H9 (cell line): ENCODE measurements around the gene SLC22A17. TPM values are rescaled to one million over a fixed set of nuclear protein-coding genes. Genes with fewer than 3 reads are reported as not detected.
A peak's percentile ranks its signal among the peaks of the same experiment; 100 is the strongest.

ENCODE experiments used
- DNase-seq: peaks from one replicate; pipeline ENCODE4 v3.0.0-alpha.2; 2017
- H2AFZ ChIP-seq: one replicate; pipeline ENCODE4 v1.6.1; 2013; ENCODE audit warnings: mild to moderate bottlenecking, low read length, control low read depth, moderate library complexity
- H2AK5ac ChIP-seq: 2 replicates; pipeline ENCODE4 v1.6.1; 2013; ENCODE audit warnings: low read length, control low read depth, mixed read lengths; ENCODE audit not compliant: insufficient read length
- H2BK120ac ChIP-seq: one replicate; pipeline ENCODE4 v1.6.1; 2013; ENCODE audit warnings: low read depth, mild to moderate bottlenecking, low read length, control low read depth, inconsistent platforms; ENCODE audit not compliant: poor library complexity, severe bottlenecking
- H2BK12ac ChIP-seq: 2 replicates; pipeline ENCODE4 v1.6.1; 2013; ENCODE audit warnings: low read length, control low read depth, mixed read lengths, low read depth; ENCODE audit not compliant: insufficient read length
- H2BK15ac ChIP-seq: 2 replicates; pipeline ENCODE4 v1.6.1; 2013; ENCODE audit warnings: low read depth, low read length, control low read depth
- H2BK20ac ChIP-seq: one replicate; pipeline ENCODE4 v1.6.1; 2013; ENCODE audit warnings: low read depth, mild to moderate bottlenecking, low read length, control low read depth, inconsistent platforms; ENCODE audit not compliant: poor library complexity, severe bottlenecking
- H2BK5ac ChIP-seq: 2 replicates; pipeline ENCODE4 v1.6.1; 2013; ENCODE audit warnings: low read length, control low read depth, mixed read lengths; ENCODE audit not compliant: insufficient read length
- H3K14ac ChIP-seq: 2 replicates; pipeline ENCODE4 v1.6.1; 2013; ENCODE audit warnings: low read length, control low read depth; ENCODE audit not compliant: insufficient read depth
- H3K18ac ChIP-seq: 2 replicates; pipeline ENCODE4 v1.6.1; 2013; ENCODE audit warnings: low read depth, mild to moderate bottlenecking, mixed read lengths, low read length, control low read depth; ENCODE audit not compliant: insufficient read length
- H3K23ac ChIP-seq: 2 replicates; pipeline ENCODE4 v1.6.1; 2013; ENCODE audit warnings: low read length, control low read depth, mixed read lengths, low read depth; ENCODE audit not compliant: insufficient read length
- H3K23me2 ChIP-seq: 2 replicates; pipeline ENCODE4 v1.6.1; 2013; ENCODE audit warnings: low read depth, mild to moderate bottlenecking, mixed read lengths, low read length, control low read depth; ENCODE audit not compliant: insufficient read length, poor library complexity, severe bottlenecking
- H3K27ac ChIP-seq: 2 replicates; pipeline ENCODE4 v1.5.1; 2013; ENCODE audit warnings: low read length, control low read depth, mixed read lengths, low read depth; ENCODE audit not compliant: insufficient read length
- H3K27me3 ChIP-seq: 2 replicates; pipeline ENCODE4 v1.6.1; 2013; ENCODE audit warnings: low read length, control low read depth, inconsistent platforms; ENCODE audit not compliant: insufficient read depth
- H3K4ac ChIP-seq: 2 replicates; pipeline ENCODE4 v1.6.1; 2013; ENCODE audit warnings: low read depth, mild to moderate bottlenecking, control low read depth, inconsistent platforms, low read length, moderate library complexity
- H3K4me1 ChIP-seq: 2 replicates; pipeline ENCODE4 v1.6.1; 2013; ENCODE audit warnings: low read length, control low read depth, inconsistent platforms; ENCODE audit not compliant: insufficient read depth
- H3K4me2 ChIP-seq: 2 replicates; pipeline ENCODE4 v1.6.1; 2013; ENCODE audit warnings: low read length, control low read depth, mixed read lengths; ENCODE audit not compliant: insufficient read length, insufficient read depth
- H3K56ac ChIP-seq: 2 replicates; pipeline ENCODE4 v1.6.1; 2013; ENCODE audit warnings: low read depth, mild to moderate bottlenecking, mixed read lengths, low read length, control low read depth; ENCODE audit not compliant: insufficient read length
- H3K79me1 ChIP-seq: 2 replicates; pipeline ENCODE4 v1.6.1; 2013; ENCODE audit warnings: low read depth, mild to moderate bottlenecking, moderate library complexity, low read length, control low read depth, inconsistent platforms; ENCODE audit not compliant: insufficient read depth, poor library complexity, severe bottlenecking
- H3K79me2 ChIP-seq: 2 replicates; pipeline ENCODE4 v1.6.1; 2013; ENCODE audit warnings: low read length, control low read depth, inconsistent platforms; ENCODE audit not compliant: insufficient read depth
- H3K9ac ChIP-seq: 2 replicates; pipeline ENCODE4 v1.6.1; 2013; ENCODE audit warnings: low read length, control low read depth, mixed read lengths; ENCODE audit not compliant: insufficient read length; ENCODE audit errors: extremely low read depth
- H3K9me3 ChIP-seq: one replicate; pipeline ENCODE4 v1.6.1; 2013; ENCODE audit warnings: low read depth, low read length, inconsistent platforms; ENCODE audit not compliant: control insufficient read depth
- H3T11ph ChIP-seq: one replicate; pipeline ENCODE4 v1.6.1; 2013; ENCODE audit warnings: mild to moderate bottlenecking, low read length, control low read depth, inconsistent platforms
- H4K20me1 ChIP-seq: one replicate; pipeline ENCODE4 v1.6.1; 2013; ENCODE audit not compliant: control insufficient read depth, insufficient read length, insufficient read depth
- H4K5ac ChIP-seq: 2 replicates; pipeline ENCODE4 v1.6.1; 2013; ENCODE audit warnings: low read depth, mild to moderate bottlenecking, mixed read lengths, low read length, control low read depth; ENCODE audit not compliant: insufficient read length
- H4K8ac ChIP-seq: replicated peaks from 2 replicates; pipeline ENCODE4 v1.6.1; 2013; ENCODE audit warnings: low read length, control low read depth, mixed read lengths, low read depth; ENCODE audit not compliant: insufficient read length
- H4K91ac ChIP-seq: 2 replicates; pipeline ENCODE4 v1.6.1; 2013; ENCODE audit warnings: low read depth, mild to moderate bottlenecking, moderate library complexity, mixed read lengths, low read length, control low read depth; ENCODE audit not compliant: insufficient read length
- H3K27ac Mint-ChIP-seq, 3 experiments: 2 replicates in 2 of 3; 3 replicates in 1 of 3; pipeline ENCODE4 v1.8.0; 2020 to 2021; ENCODE audit warnings: mixed read lengths in 3 of 3, mild to moderate bottlenecking in 1 of 3, moderate library complexity in 1 of 3
- H3K27me3 Mint-ChIP-seq: 2 replicates; pipeline ENCODE4 v1.8.0; 2021; ENCODE audit warnings: low read depth, mild to moderate bottlenecking, moderate library complexity, mixed read lengths
- H3K36me3 Mint-ChIP-seq, 3 experiments: 2 replicates in 2 of 3; 3 replicates in 1 of 3; pipeline ENCODE4 v1.8.0; 2020 to 2021; ENCODE audit warnings: low read depth in 3 of 3, mixed read lengths in 3 of 3; ENCODE audit not compliant: insufficient read depth in 1 of 3
- H3K4me1 Mint-ChIP-seq, 2 experiments: 2 replicates each; pipeline ENCODE4 v1.8.0; 2020; ENCODE audit warnings: mixed read lengths in 2 of 2
- H3K4me3 Mint-ChIP-seq, 2 experiments: 2 replicates in 1 of 2; 3 replicates in 1 of 2; pipeline ENCODE4 v1.8.0; 2020 to 2021; ENCODE audit warnings: mild to moderate bottlenecking in 2 of 2, mixed read lengths in 2 of 2, moderate library complexity in 1 of 2
- H3K9me3 Mint-ChIP-seq, 2 experiments: 2 replicates in 1 of 2; 3 replicates in 1 of 2; pipeline ENCODE4 v1.8.0; 2020; ENCODE audit warnings: mild to moderate bottlenecking in 2 of 2, mixed read lengths in 2 of 2, moderate library complexity in 1 of 2
- CTCF ChIP-seq: fragments of 200-600 bp; sonication (generic); conservative IDR thresholded peaks from 3 replicates; pipeline ENCODE4 v1.8.0; 2021; ENCODE audit warnings: antibody characterized with exemption, mild to moderate bottlenecking
- WGBS: extraction: QIAGEN DNeasy Blood & Tissue Kit; methylation state at CpG from one replicate; pipeline ENCODE4 v1.1.7; 2013; ENCODE audit warnings: missing lambda C conversion rate, low lambda C conversion rate, mixed read lengths; ENCODE audit not compliant: insufficient read length; ENCODE audit errors: extremely low coverage; 5-methylcytosine and 5-hydroxymethylcytosine counted together
- total RNA-seq: library from RNA; stranded (reverse); gene quantifications from 2 replicates; pipeline ENCODE4 v1.2.1, GENCODE V29; 2021

Gene SLC22A17
- total RNA-seq, 1 experiment from 2014 or later = 33.0 TPM

GRCh38 chr14:23351681-23352505 lies 794 bp downstream of the SLC22A17 start:
- H4K8ac ChIP-seq = no peak overlapping the region
- peak overlapping the region; percentile 71 to 77 for H3K4me3 Mint-ChIP-seq
- peaks cover 5% of the 10 kb centered on the region for H3K23me2 ChIP-seq
- H3K9ac ChIP-seq = no peak overlapping the region
- H3K56ac ChIP-seq = no peak overlapping the region
- WGBS = no CpG with 5 or more reads among the region's 61 CpGs
- no peak overlapping the region for H3K4ac ChIP-seq
- H4K91ac ChIP-seq = no peak overlapping the region
- no peak overlapping the region for H3K27ac Mint-ChIP-seq
- peaks cover 39% of the 10 kb centered on the region for H3K27me3 Mint-ChIP-seq
- H3K9me3 Mint-ChIP-seq = no peaks in the 10 kb centered on the region; a peak in 2 of 5 replicates
- H4K20me1 ChIP-seq = no peaks in the 10 kb centered on the region
- peak; percentile 54 for DNase-seq
- H2BK20ac ChIP-seq = no peak overlapping the region
- H3K23ac ChIP-seq = no peak overlapping the region
- 0 out of 2 replicates have a peak, but pooled peaks cover 2% of the 10 kb centered on the region for H3K4me1 ChIP-seq
- no peaks in the 10 kb centered on the region; the same call in 1 of the 2 replicates for H3K27me3 ChIP-seq
- H2AFZ ChIP-seq = no peak overlapping the region
- no peak overlapping the region for H2BK12ac ChIP-seq
- H3K79me2 ChIP-seq = no peaks in the 10 kb centered on the region
- H4K5ac ChIP-seq = no peak overlapping the region
- peak; percentile 47 for TF ChIP-seq CTCF
- H3K27ac ChIP-seq = no peak overlapping the region
- H3K4me2 ChIP-seq = peak overlapping the region; percentile 24
- H2BK120ac ChIP-seq = no peak overlapping the region
- H3K14ac ChIP-seq = 0 out of 2 replicates have a peak overlapping the region, but pooled peaks have one; percentile 4
- H2BK5ac ChIP-seq = no peak overlapping the region
- no peak overlapping the region for H3T11ph ChIP-seq
- H3K79me1 ChIP-seq = no peaks in the 10 kb centered on the region
- peaks cover 12 to 14% of the 10 kb centered on the region in 2 experiments for H3K4me1 Mint-ChIP-seq
- H3K36me3 Mint-ChIP-seq = peaks cover 16 to 35% (median 24%) of the 10 kb centered on the region in 3 experiments
- H3K9me3 ChIP-seq = no peaks in the 10 kb centered on the region
- H3K18ac ChIP-seq = no peak overlapping the region
- no peak overlapping the region for H2BK15ac ChIP-seq
- H2AK5ac ChIP-seq = no peak overlapping the region
